Activated T-helper 2 cell treated with anti-CD3 and anti-CD28 coated beads, Interferon-gamma antibody, Interleukin-2, Interleukin-4, amounts not matched to agents 10 μg/mL and 5 μg/mL and 100 μg/mL, durations not matched to agents 14 hours and 24 hours and 36 hours (primary cell): Measurements from ENCODE around the gene ZNF835. TPM values are rescaled to one million over a fixed set of nuclear protein-coding genes. Genes with fewer than 3 reads are reported as not detected.

Source experiments
- total RNA-seq: library from RNA; stranded (reverse); gene quantifications from 2 replicates; pipeline ENCODE4 v1.2.3, GENCODE V29; 2022

ZNF835 gene
- total RNA-seq, 1 donor from 2014 or later = 0.09 TPM

Other genes starting within 250 kb of the ZNF835 start
- 0.09 TPM in 2 replicates for gene ZNF667, start 194.4 kb downstream of the ZNF835 start, total RNA-seq
- 0.05 TPM in 2 replicates for gene ZNF471, start 163.9 kb downstream of the ZNF835 start, total RNA-seq
- 1.2 and 2.8 TPM in 2 replicates for gene ZFP28, start 132.8 kb downstream of the ZNF835 start, total RNA-seq
- 2.1 and 3.3 TPM in 2 replicates for gene ZNF470, start 104.3 kb downstream of the ZNF835 start, total RNA-seq
- gene ZNF71, start 76.5 kb downstream of the ZNF835 start, total RNA-seq = 4.9 and 5.4 TPM in 2 replicates
- not detected in 2 replicates for gene SMIM17, start 28.6 kb downstream of the ZNF835 start, total RNA-seq
- gene PEG3, start 169.0 kb upstream of the ZNF835 start, total RNA-seq = not detected in 2 replicates
- not detected in 2 replicates for gene ZIM2, start 169.0 kb upstream of the ZNF835 start, total RNA-seq